ENCODE results near the gene RRAD.

GRCh38 chr16:66926171-66926947 is 1.0 kb upstream of the RRAD start:
- TF ChIP-seq, protein P1, sequence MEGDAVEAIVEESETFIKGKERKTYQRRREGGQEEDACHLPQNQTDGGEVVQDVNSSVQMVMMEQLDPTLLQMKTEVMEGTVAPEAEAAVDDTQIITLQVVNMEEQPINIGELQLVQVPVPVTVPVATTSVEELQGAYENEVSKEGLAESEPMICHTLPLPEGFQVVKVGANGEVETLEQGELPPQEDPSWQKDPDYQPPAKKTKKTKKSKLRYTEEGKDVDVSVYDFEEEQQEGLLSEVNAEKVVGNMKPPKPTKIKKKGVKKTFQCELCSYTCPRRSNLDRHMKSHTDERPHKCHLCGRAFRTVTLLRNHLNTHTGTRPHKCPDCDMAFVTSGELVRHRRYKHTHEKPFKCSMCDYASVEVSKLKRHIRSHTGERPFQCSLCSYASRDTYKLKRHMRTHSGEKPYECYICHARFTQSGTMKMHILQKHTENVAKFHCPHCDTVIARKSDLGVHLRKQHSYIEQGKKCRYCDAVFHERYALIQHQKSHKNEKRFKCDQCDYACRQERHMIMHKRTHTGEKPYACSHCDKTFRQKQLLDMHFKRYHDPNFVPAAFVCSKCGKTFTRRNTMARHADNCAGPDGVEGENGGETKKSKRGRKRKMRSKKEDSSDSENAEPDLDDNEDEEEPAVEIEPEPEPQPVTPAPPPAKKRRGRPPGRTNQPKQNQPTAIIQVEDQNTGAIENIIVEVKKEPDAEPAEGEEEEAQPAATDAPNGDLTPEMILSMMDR (IDR thresholded peaks at IDR 0.05; ENCODE audit: poor library complexity, severe bottlenecking) = no peak
- TF ChIP-seq POLR2AphosphoS5 (IDR thresholded peaks at IDR 0.05) = no peak
- TF ChIP-seq EP300 (conservative IDR thresholded peaks at IDR 0.05; ENCODE audit: poor library complexity, severe bottlenecking) = peak; percentile 42
- TF ChIP-seq EZH2 (IDR thresholded peaks at IDR 0.05; ENCODE audit: borderline replicate concordance, insufficient read depth, low read length, poor library complexity, severe bottlenecking) = no peak
- TF ChIP-seq TAF1 (IDR thresholded peaks at IDR 0.05; ENCODE audit: low read depth) = no peak
- no peak for TF ChIP-seq REST (IDR thresholded peaks at IDR 0.05; ENCODE audit: borderline replicate concordance)
- peak; percentile 42 for TF ChIP-seq MXI1 (conservative IDR thresholded peaks at IDR 0.05; ENCODE audit: poor library complexity, severe bottlenecking)
- TF ChIP-seq RAD21 (conservative IDR thresholded peaks at IDR 0.05) = no peak
